ENCODE data around the gene COL28A1. TPM values are rescaled to one million over a fixed set of nuclear protein-coding genes. Genes with fewer than 3 reads are reported as not detected.

Gene COL28A1
- total RNA-seq, 1 experiment from 2014 or later = 1.3 TPM

DNA sequence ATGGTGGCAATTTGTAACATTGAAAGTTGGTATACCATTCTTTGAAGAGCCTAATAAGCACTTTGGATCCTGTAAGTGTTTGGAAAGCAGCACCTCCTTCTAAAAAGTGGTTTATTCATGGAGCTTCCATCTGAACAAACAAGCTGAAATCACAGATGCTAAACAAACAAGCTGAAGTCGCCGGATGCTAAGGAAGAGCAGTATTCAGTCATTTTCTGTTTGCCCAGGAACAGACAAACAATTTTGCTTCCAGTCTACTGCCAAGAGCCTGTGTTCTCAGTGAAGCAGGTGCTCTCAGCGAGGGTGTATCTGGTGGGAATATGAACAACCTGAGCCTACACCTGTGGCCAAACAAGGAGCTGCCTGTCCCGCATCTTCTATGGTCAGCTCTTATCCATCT is 6.3 kb downstream of the COL28A1 start:
- BruUV-seq (replicated peaks) = no TSS peak
- Mint-ChIP-seq H3K9me3 (ENCODE audit: low read depth, unreplicated experiment) (no peaks in the 10 kb centered on the region), H3K36me3 (ENCODE audit: insufficient read depth, unreplicated experiment) (no peaks in the 10 kb centered on the region), H3K27ac (ENCODE audit: unreplicated experiment) (no peak overlapping the region), H3K27me3 (ENCODE audit: unreplicated experiment) (no peaks in the 10 kb centered on the region), H3K4me1 (ENCODE audit: low read depth, unreplicated experiment) (no peaks in the 10 kb centered on the region), H3K4me3 (ENCODE audit: low read depth, unreplicated experiment) (no peak overlapping the region)
- intact Hi-C loops (cut with micrococcal nuclease; ENCODE audit: unreplicated experiment) = no loop called here
- DNase-seq = no peak
- CTCF ChIA-PET = interaction anchor here (0.7 to 1.6 kb wide), 3 partner anchors 105 to 1901 kb away, joined by 4 to 6 read pairs (median 5); no protein-coding TSS in a partner anchor
- TF ChIP-seq, protein P1, sequence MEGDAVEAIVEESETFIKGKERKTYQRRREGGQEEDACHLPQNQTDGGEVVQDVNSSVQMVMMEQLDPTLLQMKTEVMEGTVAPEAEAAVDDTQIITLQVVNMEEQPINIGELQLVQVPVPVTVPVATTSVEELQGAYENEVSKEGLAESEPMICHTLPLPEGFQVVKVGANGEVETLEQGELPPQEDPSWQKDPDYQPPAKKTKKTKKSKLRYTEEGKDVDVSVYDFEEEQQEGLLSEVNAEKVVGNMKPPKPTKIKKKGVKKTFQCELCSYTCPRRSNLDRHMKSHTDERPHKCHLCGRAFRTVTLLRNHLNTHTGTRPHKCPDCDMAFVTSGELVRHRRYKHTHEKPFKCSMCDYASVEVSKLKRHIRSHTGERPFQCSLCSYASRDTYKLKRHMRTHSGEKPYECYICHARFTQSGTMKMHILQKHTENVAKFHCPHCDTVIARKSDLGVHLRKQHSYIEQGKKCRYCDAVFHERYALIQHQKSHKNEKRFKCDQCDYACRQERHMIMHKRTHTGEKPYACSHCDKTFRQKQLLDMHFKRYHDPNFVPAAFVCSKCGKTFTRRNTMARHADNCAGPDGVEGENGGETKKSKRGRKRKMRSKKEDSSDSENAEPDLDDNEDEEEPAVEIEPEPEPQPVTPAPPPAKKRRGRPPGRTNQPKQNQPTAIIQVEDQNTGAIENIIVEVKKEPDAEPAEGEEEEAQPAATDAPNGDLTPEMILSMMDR (IDR thresholded peaks at IDR 0.05; ENCODE audit: unreplicated experiment) = no peak

DNA sequence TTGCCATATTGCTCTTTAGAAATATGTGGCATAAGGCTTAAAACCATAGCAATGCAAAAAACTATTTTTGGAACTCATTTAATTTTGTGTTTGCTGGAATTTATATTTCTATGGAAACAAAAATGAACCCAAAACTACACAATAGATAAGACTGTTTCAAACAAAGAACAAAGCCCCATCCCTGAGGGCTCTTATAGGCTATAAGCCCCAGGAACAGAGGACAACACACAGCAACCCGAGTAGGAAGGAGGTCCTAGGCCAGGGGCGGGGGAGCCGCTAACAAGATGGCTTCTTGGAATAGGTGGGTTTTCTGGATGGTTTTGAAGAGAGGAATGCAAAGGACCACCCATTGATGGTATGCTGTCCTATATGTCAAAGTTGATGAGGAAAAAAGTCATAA is 8.6 kb downstream of the COL28A1 start:
- TF ChIP-seq, protein P1 (IDR thresholded peaks at IDR 0.05; ENCODE audit: unreplicated experiment) = no peak
- no peaks in the 10 kb centered on the region for H3K27me3 Mint-ChIP-seq (ENCODE audit: unreplicated experiment)
- intact Hi-C loops (cut with micrococcal nuclease; ENCODE audit: unreplicated experiment) = no loop called here
- CTCF ChIA-PET = no interaction called here
- no peak overlapping the region for H3K27ac Mint-ChIP-seq (ENCODE audit: unreplicated experiment)
- no TSS peak for BruUV-seq (replicated peaks)
- no peaks in the 10 kb centered on the region for H3K4me1 Mint-ChIP-seq (ENCODE audit: low read depth, unreplicated experiment)
- no peaks in the 10 kb centered on the region for H3K36me3 Mint-ChIP-seq (ENCODE audit: insufficient read depth, unreplicated experiment)
- H3K4me3 Mint-ChIP-seq (ENCODE audit: low read depth, unreplicated experiment) = no peak overlapping the region
- DNase-seq = no peak
- H3K9me3 Mint-ChIP-seq (ENCODE audit: low read depth, unreplicated experiment) = no peaks in the 10 kb centered on the region

DNA sequence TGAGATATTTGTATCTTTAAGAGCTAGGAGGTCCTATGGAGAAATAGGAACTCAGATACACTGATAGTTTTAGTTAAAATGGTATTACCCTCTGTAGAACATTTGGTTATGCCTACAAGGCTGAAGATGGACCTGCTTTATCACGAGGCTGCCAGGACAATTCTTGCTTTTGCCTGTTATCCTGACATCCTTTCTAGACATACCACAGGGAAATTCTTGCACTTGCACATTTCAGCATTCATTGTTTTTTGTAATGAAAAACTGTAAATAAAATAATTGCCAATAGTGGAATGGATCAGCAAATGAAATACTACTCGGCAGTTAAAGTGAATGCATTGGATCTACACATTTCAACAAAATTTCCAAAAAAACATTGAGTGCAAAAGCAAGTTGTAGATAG is 9.7 kb downstream of the COL28A1 start:
- H3K27ac Mint-ChIP-seq (ENCODE audit: unreplicated experiment) = no peak overlapping the region
- intact Hi-C loops (cut with micrococcal nuclease; ENCODE audit: unreplicated experiment) = no loop called here
- no peaks in the 10 kb centered on the region for H3K36me3 Mint-ChIP-seq (ENCODE audit: insufficient read depth, unreplicated experiment)
- TF ChIP-seq, protein P1 (IDR thresholded peaks at IDR 0.05; ENCODE audit: unreplicated experiment) = no peak
- H3K9me3 Mint-ChIP-seq (ENCODE audit: low read depth, unreplicated experiment) = no peaks in the 10 kb centered on the region
- H3K4me1 Mint-ChIP-seq (ENCODE audit: low read depth, unreplicated experiment) = peaks cover 9% of the 10 kb centered on the region
- CTCF ChIA-PET = interaction anchor here (0.6 to 1.0 kb wide), 2 partner anchors 91 to 203 kb away, joined by 3 read pairs; no protein-coding TSS in a partner anchor
- H3K27me3 Mint-ChIP-seq (ENCODE audit: unreplicated experiment) = no peaks in the 10 kb centered on the region
- no TSS peak for BruUV-seq (replicated peaks)
- H3K4me3 Mint-ChIP-seq (ENCODE audit: low read depth, unreplicated experiment) = no peak overlapping the region
- DNase-seq = no peak

DNA sequence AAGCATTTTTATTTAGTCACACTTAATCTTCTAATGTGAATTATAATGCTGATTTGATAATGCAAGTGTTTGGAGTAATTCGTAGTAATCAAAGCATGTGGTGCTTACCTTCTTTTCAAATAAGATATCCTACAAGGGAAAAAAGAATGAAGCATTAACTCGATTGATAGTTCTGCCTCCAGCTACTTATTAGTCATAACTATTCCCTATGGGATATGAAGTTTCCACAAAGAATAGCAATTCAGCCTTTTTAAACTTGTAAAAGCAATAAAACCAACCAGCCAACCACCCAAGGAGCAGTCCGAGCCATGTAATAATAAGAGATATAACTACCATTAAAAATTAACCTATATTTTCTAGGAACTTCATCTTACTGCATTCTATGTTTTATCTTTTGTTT is 11.6 kb downstream of the COL28A1 start:
- Mint-ChIP-seq H3K4me1 (ENCODE audit: low read depth, unreplicated experiment) (peaks cover 27% of the 10 kb centered on the region), H3K4me3 (ENCODE audit: low read depth, unreplicated experiment) (no peak overlapping the region), H3K27me3 (ENCODE audit: unreplicated experiment) (no peaks in the 10 kb centered on the region), H3K27ac (ENCODE audit: unreplicated experiment) (no peak overlapping the region), H3K36me3 (ENCODE audit: insufficient read depth, unreplicated experiment) (no peaks in the 10 kb centered on the region), H3K9me3 (ENCODE audit: low read depth, unreplicated experiment) (no peaks in the 10 kb centered on the region)
- TF ChIP-seq, protein P1 (IDR thresholded peaks at IDR 0.05; ENCODE audit: unreplicated experiment) = no peak
- CTCF ChIA-PET = no interaction called here
- no TSS peak for BruUV-seq (replicated peaks)
- intact Hi-C loops (cut with micrococcal nuclease; ENCODE audit: unreplicated experiment) = no loop called here
- no peak for DNase-seq
